K562 (cell line): Measurements from ENCODE around the gene NT5DC1. TPM values are rescaled to one million over a fixed set of nuclear protein-coding genes. Genes with fewer than 3 reads are reported as not detected.

ENCODE experiments used
- ATAC-seq: fragments of 200-7000 bp; cut with Tn5 transposase; 3 replicates; pipeline ENCODE4 v1.9.1; 2020; ENCODE audit warnings: moderate library complexity
- BruUV-seq: library from RNA; stranded (reverse); fragments of 400-500 nt; replicated peaks from 2 replicates; lab custom pipeline; 2021; lab: Mats Ljungman, UMichigan
- CTCF ChIA-PET: fragments of 300-600 bp; formaldehyde crosslinking; extraction: SDS; loops from one replicate; lab custom pipeline; 2021; ENCODE audit warnings: low intra/inter-chr PET ratio; lab: Yijun Ruan, JAX
- POLR2A ChIA-PET: fragments of 300-600, 350-650 bp; sonication (Branson Sonifier 250); formaldehyde crosslinking; extraction: SDS; loops from one replicate; lab custom pipeline; 2021; ENCODE audit warnings: antibody characterized with exemption, inconsistent platforms; lab: Yijun Ruan, JAX
- DNase-seq, 4 experiments: peaks; one replicate each; pipeline versions ENCODE4 v3.0.0 to v3.0.0-alpha.2; 2011 to 2018; ENCODE audit warnings: low spot score in 3 of 4, mixed read lengths in 3 of 4; ENCODE audit errors: extremely low read depth in 1 of 4
- FAIRE-seq: peaks from 2 replicates; lab custom pipeline; 2011; peaks lifted over from hg19 to GRCh38; lab: Jason Lieb, UNC
- H2AFZ ChIP-seq: 2 replicates; pipeline ENCODE4 v1.6.0; 2011; ENCODE audit warnings: low read depth, low read length, control low read depth, inconsistent platforms
- H3K27ac ChIP-seq: fragments of 200-600 bp; 3 replicates; pipeline ENCODE4 v1.8.0; 2011; ENCODE audit warnings: low read depth, mild to moderate bottlenecking, control low read depth, inconsistent platforms, low read length, moderate library complexity, mixed read lengths; ENCODE audit errors: extremely low read depth
- H3K27me3 ChIP-seq, 2 experiments: fragments of 300-600 bp in 1 of 2; 2 replicates in 1 of 2; 3 replicates in 1 of 2; pipeline versions ENCODE4 v1.6.0 to v1.8.0; 2011; ENCODE audit warnings: inconsistent platforms in 2 of 2, low read length in 2 of 2, mild to moderate bottlenecking in 1 of 2, mixed read lengths in 1 of 2, moderate library complexity in 1 of 2; ENCODE audit not compliant: control insufficient read depth in 2 of 2, insufficient read depth in 2 of 2
- H3K36me3 ChIP-seq: fragments of 300-600 bp; 3 replicates; pipeline ENCODE4 v1.8.0; 2011; ENCODE audit warnings: mild to moderate bottlenecking, low read length, inconsistent platforms; ENCODE audit not compliant: control insufficient read depth, insufficient read depth
- H3K4me1 ChIP-seq, 2 experiments: fragments of 200-600 bp in 1 of 2; replicated peaks in 1 of 2; 2 replicates in 1 of 2; 3 replicates in 1 of 2; pipeline versions ENCODE4 v1.5.1 to v1.8.0; 2011; ENCODE audit warnings: inconsistent platforms in 2 of 2, low read length in 2 of 2, mild to moderate bottlenecking in 1 of 2, mixed read lengths in 1 of 2, moderate library complexity in 1 of 2; ENCODE audit not compliant: control insufficient read depth in 2 of 2, insufficient read depth in 2 of 2
- H3K4me2 ChIP-seq: 2 replicates; pipeline ENCODE4 v1.6.1; 2011; ENCODE audit warnings: low read length, control low read depth, inconsistent platforms, mixed read lengths; ENCODE audit not compliant: insufficient read depth
- H3K4me3 ChIP-seq: fragments of 200-600 bp; sonication (generic), shearing (Covaris generic); 2 replicates; pipeline ENCODE4 v1.5.1; 2016; ENCODE audit warnings: control low read depth, inconsistent platforms
- H3K79me2 ChIP-seq: fragments of 200-600 bp; 3 replicates; pipeline ENCODE4 v1.8.0; 2011; ENCODE audit warnings: low read length, inconsistent platforms; ENCODE audit not compliant: control insufficient read depth, insufficient read depth
- H3K9ac ChIP-seq, 2 experiments: 2 replicates each; pipeline versions ENCODE4 v1.6.0 to v1.6.1; 2011; ENCODE audit warnings: low read depth in 2 of 2, low read length in 2 of 2, control low read depth in 1 of 2, inconsistent platforms in 1 of 2, mild to moderate bottlenecking in 1 of 2, mixed read lengths in 1 of 2; ENCODE audit not compliant: insufficient read depth in 1 of 2
- H3K9me1 ChIP-seq: one replicate; pipeline ENCODE4 v1.6.0; 2011; ENCODE audit warnings: inconsistent platforms, mild to moderate bottlenecking, low read length, moderate library complexity; ENCODE audit not compliant: control insufficient read depth, insufficient read depth
- H3K9me3 ChIP-seq: replicated peaks from 2 replicates; pipeline ENCODE4 v1.5.1; 2011; ENCODE audit warnings: low read depth, low read length, inconsistent platforms; ENCODE audit not compliant: control insufficient read depth, insufficient read depth
- H4K20me1 ChIP-seq: replicated peaks from 2 replicates; pipeline ENCODE4 v1.6.1; 2011; ENCODE audit warnings: low read length, inconsistent platforms, mixed read lengths; ENCODE audit not compliant: control insufficient read depth, insufficient read depth
- DNMT1 ChIP-seq: fragments of 450-650 bp; IDR thresholded peaks from 2 replicates; pipeline ENCODE4 v1.6.1; 2016; ENCODE audit warnings: antibody characterized with exemption, mild to moderate bottlenecking
- EGR1 ChIP-seq: fragments of 450-650 bp; conservative IDR thresholded peaks from 2 replicates; pipeline ENCODE4 v1.6.1; 2017; ENCODE audit warnings: mild to moderate bottlenecking
- ELF1 ChIP-seq: fragments of 200-800 bp; sonication (Bioruptor generic); IDR thresholded peaks from 2 replicates; pipeline ENCODE4 v1.6.1; 2016; ENCODE audit warnings: missing genetic modification characterization, missing compliant biosample characterization
- GTF2B ChIP-seq: IDR thresholded peaks from 2 replicates; pipeline ENCODE4 v1.6.1; 2011; ENCODE audit not compliant: insufficient read length; ENCODE audit errors: extremely low read depth
- HLTF ChIP-seq: fragments of 450-650 bp; IDR thresholded peaks from 2 replicates; pipeline ENCODE4 v1.6.1; 2016
- JUND ChIP-seq, 2 experiments: IDR thresholded peaks; 2 replicates in 1 of 2; 3 replicates in 1 of 2; pipeline ENCODE4 v1.6.1; 2011; ENCODE audit warnings: borderline replicate concordance in 2 of 2, low read depth in 2 of 2, low read length in 2 of 2, improper control_type of control experiment in 1 of 2, missing biosample characterization in 1 of 2, missing genetic modification characterization in 1 of 2, missing genetic modification reagents in 1 of 2
- KAT2B ChIP-seq: IDR thresholded peaks from one replicate; pipeline ENCODE4 v1.6.1; 2012; ENCODE audit warnings: low read depth, mild to moderate bottlenecking, control low read depth, inconsistent platforms, low read length, moderate library complexity
- MXD1 ChIP-seq: fragments of 250-450 bp; sonication (Bioruptor Pico); IDR thresholded peaks from 2 replicates; pipeline ENCODE4 v1.8.0; 2021; ENCODE audit warnings: borderline replicate concordance, mild to moderate bottlenecking, moderate library complexity; ENCODE audit not compliant: poor library complexity, severe bottlenecking
- NCOA4 ChIP-seq: fragments of 450-650 bp; IDR thresholded peaks from 2 replicates; pipeline ENCODE4 v1.6.1; 2018; ENCODE audit warnings: mild to moderate bottlenecking; ENCODE audit not compliant: partially characterized antibody
- NUFIP1 ChIP-seq: fragments of 450-650 bp; IDR thresholded peaks from 2 replicates; pipeline ENCODE4 v1.6.1; 2018; ENCODE audit not compliant: partially characterized antibody
- POLR2AphosphoS5 ChIP-seq: IDR thresholded peaks from 2 replicates; pipeline ENCODE4 v1.6.1; 2011; ENCODE audit warnings: mild to moderate bottlenecking, low read depth, low read length, moderate library complexity; ENCODE audit not compliant: control insufficient read depth, insufficient read depth
- POLR2B ChIP-seq: fragments of 450-650 bp; IDR thresholded peaks from 2 replicates; pipeline ENCODE4 v1.6.1; 2018; ENCODE audit warnings: low read depth; ENCODE audit not compliant: partially characterized antibody
- RBM22 ChIP-seq: fragments of 200-400 bp; formaldehyde crosslinking; IDR thresholded peaks from 2 replicates; pipeline ENCODE4 v1.6.1; 2018; ENCODE audit warnings: low read length, low read depth; ENCODE audit not compliant: poor library complexity, severe bottlenecking
- STAT5B ChIP-seq: fragments of 250-450 bp; sonication (Bioruptor Pico); IDR thresholded peaks from 2 replicates; pipeline ENCODE4 v1.8.0; 2021; ENCODE audit warnings: mild to moderate bottlenecking, inconsistent platforms
- TAL1 ChIP-seq: fragments of 450-650 bp; IDR thresholded peaks from 2 replicates; pipeline ENCODE4 v1.6.1; 2016; ENCODE audit warnings: mild to moderate bottlenecking
- TARDBP ChIP-seq: fragments of 450-650 bp; IDR thresholded peaks from 2 replicates; pipeline ENCODE4 v1.6.1; 2016
- ZBTB17 ChIP-seq: fragments of 450-650 bp; formaldehyde crosslinking; IDR thresholded peaks from 2 replicates; pipeline ENCODE4 v1.4.0; 2020; ENCODE audit warnings: mild to moderate bottlenecking
- ZNF282 ChIP-seq: sonication (generic); formaldehyde crosslinking; IDR thresholded peaks from 2 replicates; pipeline ENCODE4 v1.8.1; 2023; ENCODE audit warnings: missing genetic modification reagents
- ZNF609 ChIP-seq: sonication (generic); formaldehyde crosslinking; IDR thresholded peaks from 2 replicates; pipeline ENCODE4 v1.8.1; 2023; ENCODE audit warnings: missing genetic modification reagents, mild to moderate bottlenecking, borderline replicate concordance
- ZSCAN29 ChIP-seq: fragments of 450-650 bp; IDR thresholded peaks from 2 replicates; pipeline ENCODE4 v1.6.1; 2017
- WGBS: fragments of 100-300 bp; shearing (Covaris generic); methylation state at CpG from one replicate; pipeline ENCODE4 v1.1.6; 2016; ENCODE audit warnings: low coverage, mixed read lengths; ENCODE audit not compliant: insufficient coverage; ENCODE audit errors: missing lambda C conversion rate; 5-methylcytosine and 5-hydroxymethylcytosine counted together
- in situ Hi-C: fragments of 300-500 bp; cut with MboI; formaldehyde crosslinking; loops from 4 replicates; pipeline ENCODE4 v1.15.0; 2018; ENCODE audit warnings: inconsistent platforms, mixed read lengths
- intact Hi-C: fragments of 100-400 bp; cut with micrococcal nuclease; formaldehyde crosslinking; loops from 2 replicates; pipeline ENCODE4 v1.14.2; 2022
- polyA plus RNA-seq, 8 experiments: library from polyadenylated mRNA; depleted of rRNA in 4 of 8; stranded (reverse) in 5 of 8; unstranded in 3 of 8; fragments of >200 nt; fragmentation: Nextera tagmentation in 2 of 8; fragmentation: Illumina TruSeq in 1 of 8; extraction: Ambion mirVana in 2 of 8; extraction: Trizol in 1 of 8; gene quantifications; 2 replicates each; pipeline versions ENCODE4 v1.2.1 to v1.2.3, GENCODE V29; 2011 to 2014; ENCODE audit warnings: inconsistent platforms in 1 of 8, missing spikeins in 1 of 8
- total RNA-seq, 7 experiments: library from RNA; depleted of rRNA in 6 of 7; stranded (reverse); fragments of >200 nt in 6 of 7; fragmentation: Illumina TruSeq in 2 of 7; extraction: Trizol in 2 of 7; gene quantifications; 2 replicates each; pipeline versions ENCODE4 v1.2.1 to v1.2.3, GENCODE V29; 2011 to 2021; ENCODE audit warnings: low replicate concordance in 1 of 7

Gene NT5DC1
- total and polyA plus RNA-seq, 9 of the 15 experiments (the other 6 are each of a cell fraction or from before 2014, with no cell fraction given), result 4.9 to 28.5 (median 16.3) TPM

- Histone ChIP-seq H3K79me2 (no peaks in the 10 kb centered on the region), H4K20me1 (no peaks in the 10 kb centered on the region), H3K36me3 (no peaks in the 10 kb centered on the region), H3K27me3 (no peaks in the 10 kb centered on the region), H3K4me1 (peaks cover 0 to 7% of the 10 kb centered on the region in 2 experiments; a peak in 3 of 5 replicates), H3K4me2 (no peak overlapping the region), H3K9me1 (no peaks in the 10 kb centered on the region), H3K9me3 (no peaks in the 10 kb centered on the region), H2AFZ (no peak overlapping the region), H3K27ac (no peak overlapping the region), H3K9ac (no peak overlapping the region), H3K4me3 (no peak overlapping the region)
- TF ChIP-seq ZSCAN29, result no peak
- TF ChIP-seq NUFIP1, result no peak
- no peak for TF ChIP-seq ELF1 (tag)
- TF ChIP-seq JUND (IDR thresholded peaks at IDR 0.05; ENCODE audit: borderline replicate concordance, low read depth, low read length), result no peak
- no peak for TF ChIP-seq JUND (tag; IDR thresholded peaks at IDR 0.05; ENCODE audit: borderline replicate concordance, low read depth, low read length)
- no peak for TF ChIP-seq POLR2AphosphoS5
- no peak for TF ChIP-seq GTF2B
- no peak for TF ChIP-seq ZBTB17 (CRISPR knock-in tag)
- no peak for TF ChIP-seq DNMT1
- no peak for TF ChIP-seq ZNF282 (CRISPR knock-in tag)
- no peak for TF ChIP-seq STAT5B (CRISPR knock-in tag)
- no peak for TF ChIP-seq TARDBP
- no peak for TF ChIP-seq RBM22
- TF ChIP-seq KAT2B, result no peak
- TF ChIP-seq NCOA4, result no peak
- TF ChIP-seq TAL1, result no peak
- TF ChIP-seq POLR2B, result no peak
- no peak for TF ChIP-seq EGR1
- TF ChIP-seq ZNF609 (CRISPR knock-in tag), result no peak
- TF ChIP-seq HLTF, result no peak
- TF ChIP-seq MXD1 (CRISPR knock-in tag), result no peak
- POLR2A ChIA-PET, result no interaction called here
- WGBS, result 70% methylated on average over 4 of the region's 4 CpGs
- intact Hi-C loops, result no loop called here
- CTCF ChIA-PET, result no interaction called here
- ATAC-seq (no peak), FAIRE-seq (no peak), DNase-seq (no peak)
- in situ Hi-C loops, result no loop called here
- BruUV-seq, result no TSS peak
These were observed 143.6 kb downstream of the NT5DC1 start for GRCh38 chr6:116244284-116244683.
